Neuronal stem cell (in vitro differentiated cells): ENCODE results near the gene ERC1.
A peak's percentile ranks its signal among the peaks of the same experiment; 100 is the strongest.

Experiments
- DNase-seq: peaks from one replicate; pipeline ENCODE4 v3.0.0-alpha.2; 2013; ENCODE audit warnings: low spot score
- H2AFZ ChIP-seq: one replicate; pipeline ENCODE4 v1.6.1; 2013; ENCODE audit warnings: mild to moderate bottlenecking, low read length, inconsistent platforms
- H2AK5ac ChIP-seq: 2 replicates; pipeline ENCODE4 v1.6.1; 2013; ENCODE audit warnings: low read depth, mild to moderate bottlenecking, inconsistent platforms, low read length, moderate library complexity, mixed read lengths
- H2BK120ac ChIP-seq: 2 replicates; pipeline ENCODE4 v1.6.1; 2013; ENCODE audit warnings: low read depth, mild to moderate bottlenecking, inconsistent platforms, low read length, moderate library complexity, mixed read lengths
- H2BK12ac ChIP-seq: one replicate; pipeline ENCODE4 v1.6.1; 2013; ENCODE audit warnings: low read length, inconsistent platforms
- H2BK15ac ChIP-seq: 2 replicates; pipeline ENCODE4 v1.6.1; 2013; ENCODE audit warnings: mild to moderate bottlenecking, low read length, inconsistent platforms, mixed read lengths
- H2BK5ac ChIP-seq: one replicate; pipeline ENCODE4 v1.6.1; 2013; ENCODE audit warnings: inconsistent platforms, mild to moderate bottlenecking, low read length, moderate library complexity
- H3K14ac ChIP-seq: one replicate; pipeline ENCODE4 v1.6.1; 2013; ENCODE audit warnings: low read length, inconsistent platforms
- H3K18ac ChIP-seq: 2 replicates; pipeline ENCODE4 v1.6.1; 2013; ENCODE audit warnings: low read length, inconsistent platforms
- H3K23ac ChIP-seq: 2 replicates; pipeline ENCODE4 v1.6.1; 2013; ENCODE audit warnings: low read depth, mild to moderate bottlenecking, mixed read lengths, low read length, inconsistent platforms; ENCODE audit not compliant: poor library complexity
- H3K27ac ChIP-seq: replicated peaks from 3 replicates; pipeline ENCODE4 v1.5.1; 2013; ENCODE audit warnings: low read length, inconsistent platforms
- H3K27me3 ChIP-seq, 3 experiments: 2 replicates each; pipeline ENCODE4 v1.6.1; 2013; ENCODE audit warnings: low read length in 3 of 3, mild to moderate bottlenecking in 2 of 3, inconsistent platforms in 1 of 3, low read depth in 1 of 3, mixed read lengths in 1 of 3, moderate library complexity in 1 of 3; ENCODE audit not compliant: control insufficient read depth in 3 of 3, insufficient read depth in 3 of 3
- H3K36me3 ChIP-seq, 2 donors: replicated peaks in 1 of 2; 2 replicates each; pipeline ENCODE4 v1.6.1; 2013; ENCODE audit warnings: low read length in 2 of 2; ENCODE audit not compliant: control insufficient read depth in 2 of 2, insufficient read depth in 2 of 2
- H3K4ac ChIP-seq: 2 replicates; pipeline ENCODE4 v1.6.1; 2013; ENCODE audit warnings: inconsistent platforms, mild to moderate bottlenecking, low read length, moderate library complexity
- H3K4me1 ChIP-seq, 2 donors: 1 replicate in 1 of 2; 2 replicates in 1 of 2; pipeline ENCODE4 v1.6.1; 2013; ENCODE audit warnings: low read length in 2 of 2, low read depth in 1 of 2; ENCODE audit not compliant: control insufficient read depth in 2 of 2, insufficient read depth in 1 of 2
- H3K4me2 ChIP-seq: one replicate; pipeline ENCODE4 v1.6.1; 2013; ENCODE audit warnings: mild to moderate bottlenecking, low read length, inconsistent platforms; ENCODE audit not compliant: insufficient read depth, poor library complexity, severe bottlenecking
- H3K4me3 ChIP-seq, 2 donors: 2 replicates each; pipeline ENCODE4 v1.5.1; 2013; ENCODE audit warnings: low read length in 2 of 2, mild to moderate bottlenecking in 2 of 2, inconsistent platforms in 1 of 2, moderate library complexity in 1 of 2
- H3K79me1 ChIP-seq: one replicate; pipeline ENCODE4 v1.6.1; 2013; ENCODE audit warnings: low read depth, mild to moderate bottlenecking, inconsistent platforms, low read length, moderate library complexity
- H3K9ac ChIP-seq: one replicate; pipeline ENCODE4 v1.6.1; 2013; ENCODE audit warnings: mild to moderate bottlenecking, low read depth, low read length, inconsistent platforms; ENCODE audit not compliant: poor library complexity
- H3K9me3 ChIP-seq, 2 donors: replicated peaks in 1 of 2; 2 replicates each; pipeline versions ENCODE3 to v1.6.1; 2013; ENCODE audit warnings: low read length in 2 of 2, mild to moderate bottlenecking in 2 of 2, inconsistent platforms in 1 of 2, low read depth in 1 of 2, mixed read lengths in 1 of 2, moderate library complexity in 1 of 2; ENCODE audit not compliant: control insufficient read depth in 2 of 2, insufficient read depth in 1 of 2
- H4K8ac ChIP-seq: one replicate; pipeline ENCODE4 v1.6.1; 2013; ENCODE audit warnings: low read depth, mild to moderate bottlenecking, inconsistent platforms, low read length, moderate library complexity
- H4K91ac ChIP-seq: one replicate; pipeline ENCODE4 v1.6.1; 2013; ENCODE audit warnings: low read length, low read depth, mild to moderate bottlenecking, inconsistent platforms; ENCODE audit not compliant: poor library complexity
- WGBS, 2 donors: extraction: QIAGEN DNeasy Blood & Tissue Kit; methylation state at CpG; one replicate each; pipeline ENCODE4 v1.1.7; 2013; ENCODE audit warnings: missing lambda C conversion rate in 2 of 2, mixed read lengths in 1 of 2; ENCODE audit not compliant: insufficient read length in 2 of 2, insufficient replicate concordance in 1 of 2; ENCODE audit errors: extremely low coverage in 2 of 2; 5-methylcytosine and 5-hydroxymethylcytosine counted together

The ERC1 gene

GRCh38 chr12:1083889-1084262, 92.9 kb downstream of the ERC1 start:
- Histone ChIP-seq H3K14ac (no peak overlapping the region), H3K4me1 (peaks cover 2 to 10% of the 10 kb centered on the region in 2 donors), H4K91ac (no peak overlapping the region), H3K27me3 (no peaks in the 10 kb centered on the region), H2BK5ac (no peak overlapping the region), H3K27ac (no peak overlapping the region), H3K9ac (no peak overlapping the region), H3K79me1 (no peaks in the 10 kb centered on the region), H3K36me3 (no peaks in the 10 kb centered on the region), H4K8ac (no peak overlapping the region), H3K4ac (no peak overlapping the region), H3K4me3 (no peak overlapping the region), H2BK120ac (no peak overlapping the region), H3K4me2 (no peak overlapping the region), H3K9me3 (no peaks in the 10 kb centered on the region), H3K18ac (no peak overlapping the region), H2BK12ac (no peak overlapping the region), H2BK15ac (no peak overlapping the region), H2AFZ (peak overlapping the region; percentile 80), H3K23ac (no peak overlapping the region), H2AK5ac (no peak overlapping the region)
- no peak for DNase-seq
- no CpG with 5 or more reads among the region's 3 CpGs for WGBS, 2 donors

- H3K14ac ChIP-seq = no peak overlapping the region
- WGBS, 2 donors = no CpG with 5 or more reads among the region's 4 CpGs
- no peak overlapping the region for H3K4ac ChIP-seq
- no peak overlapping the region for H2BK12ac ChIP-seq
- H3K27me3 ChIP-seq = no peaks in the 10 kb centered on the region
- no peak overlapping the region for H2AFZ ChIP-seq
- H3K4me1 ChIP-seq = no peaks in the 10 kb centered on the region
- no peak overlapping the region for H4K8ac ChIP-seq
- H3K23ac ChIP-seq = no peak overlapping the region
- no peak overlapping the region for H3K18ac ChIP-seq
- no peak overlapping the region for H2BK15ac ChIP-seq
- no peaks in the 10 kb centered on the region for H3K36me3 ChIP-seq
- H4K91ac ChIP-seq = no peak overlapping the region
- H3K79me1 ChIP-seq = no peaks in the 10 kb centered on the region
- no peak overlapping the region for H3K9ac ChIP-seq
- H2AK5ac ChIP-seq = no peak overlapping the region
- no peak for DNase-seq
- no peak overlapping the region for H2BK120ac ChIP-seq
- H2BK5ac ChIP-seq = no peak overlapping the region
- no peaks in the 10 kb centered on the region for H3K9me3 ChIP-seq
- no peak overlapping the region for H3K27ac ChIP-seq
- no peak overlapping the region for H3K4me3 ChIP-seq
- no peak overlapping the region for H3K4me2 ChIP-seq
These were observed 100.3 kb downstream of the ERC1 start for GRCh38 chr12:1091350-1091749.

GRCh38 chr12:1093166-1093751, 102.2 kb downstream of the ERC1 start:
- H3K18ac ChIP-seq = no peak overlapping the region
- WGBS, 2 donors = no CpG with 5 or more reads among the region's 6 CpGs

GRCh38 chr12:1094714-1095113, 103.7 kb downstream of the ERC1 start:
- Histone ChIP-seq H4K8ac (no peak overlapping the region), H3K4me1 (no peaks in the 10 kb centered on the region), H2BK15ac (no peak overlapping the region), H3K23ac (no peak overlapping the region), H3K9me3 (no peaks in the 10 kb centered on the region), H3K27ac (no peak overlapping the region), H2AK5ac (no peak overlapping the region), H3K4me3 (no peak overlapping the region), H3K9ac (no peak overlapping the region), H3K4ac (no peak overlapping the region), H3K27me3 (no peaks in the 10 kb centered on the region), H3K18ac (no peak overlapping the region), H2BK5ac (no peak overlapping the region), H3K4me2 (no peak overlapping the region), H4K91ac (no peak overlapping the region), H2BK12ac (no peak overlapping the region), H3K79me1 (no peaks in the 10 kb centered on the region), H2AFZ (no peak overlapping the region), H2BK120ac (no peak overlapping the region), H3K36me3 (no peaks in the 10 kb centered on the region), H3K14ac (no peak overlapping the region)
- no peak for DNase-seq
- WGBS, 2 donors = no CpG with 5 or more reads among the region's 3 CpGs

More at GRCh38 chr12:1093166-1093751, 102.2 kb downstream of the ERC1 start:
- no peak overlapping the region for H3K4ac ChIP-seq
- peak; percentile 52 for DNase-seq
- no peak overlapping the region for H3K4me2 ChIP-seq
- H3K9ac ChIP-seq = no peak overlapping the region
- H2AFZ ChIP-seq = no peak overlapping the region
- H2BK120ac ChIP-seq = no peak overlapping the region
- no peaks in the 10 kb centered on the region for H3K4me1 ChIP-seq
- H4K8ac ChIP-seq = no peak overlapping the region
- no peak overlapping the region for H2AK5ac ChIP-seq
- no peak overlapping the region for H4K91ac ChIP-seq
- H3K27ac ChIP-seq = no peak overlapping the region
- no peak overlapping the region for H2BK5ac ChIP-seq
- H3K27me3 ChIP-seq = no peaks in the 10 kb centered on the region
- no peak overlapping the region for H3K4me3 ChIP-seq
- H3K14ac ChIP-seq = no peak overlapping the region
- no peaks in the 10 kb centered on the region for H3K36me3 ChIP-seq
- no peak overlapping the region for H3K23ac ChIP-seq
- no peaks in the 10 kb centered on the region for H3K9me3 ChIP-seq
- H2BK12ac ChIP-seq = no peak overlapping the region
- no peaks in the 10 kb centered on the region for H3K79me1 ChIP-seq
- no peak overlapping the region for H2BK15ac ChIP-seq
